Activated naive CD8-positive, alpha-beta T cell (primary cell): ENCODE measurements around the gene MRPS18A.
"Not testable (repeated sequence)": the region's sequence is repeated elsewhere in the genome, so short reads cannot be mapped to it uniquely, and the experiment has no call there.

Experiments
- H3K27ac Mint-ChIP-seq: one replicate; pipeline ENCODE4 v1.8.0; 2021; ENCODE audit warnings: mixed read lengths
- H3K27me3 Mint-ChIP-seq: one replicate; pipeline ENCODE4 v1.8.0; 2021; ENCODE audit warnings: mixed read lengths
- H3K36me3 Mint-ChIP-seq: one replicate; pipeline ENCODE4 v1.8.0; 2021; ENCODE audit warnings: mixed read lengths
- H3K4me1 Mint-ChIP-seq: one replicate; pipeline ENCODE4 v1.8.0; 2021; ENCODE audit warnings: low read depth, mixed read lengths
- H3K4me3 Mint-ChIP-seq: one replicate; pipeline ENCODE4 v1.8.0; 2021; ENCODE audit warnings: mild to moderate bottlenecking, mixed read lengths
- H3K9me3 Mint-ChIP-seq: one replicate; pipeline ENCODE4 v1.8.0; 2021; ENCODE audit warnings: low read depth, mixed read lengths

Gene MRPS18A

GRCh38 chr6:43671801-43672690 lies 15.5 kb downstream of the MRPS18A start:
- H3K4me3 Mint-ChIP-seq, result no peak overlapping the region
- H3K9me3 Mint-ChIP-seq, result no peaks in the 10 kb centered on the region
- H3K27me3 Mint-ChIP-seq, result no peaks in the 10 kb centered on the region
- no peaks in the 10 kb centered on the region for H3K36me3 Mint-ChIP-seq
- peaks cover 13% of the 10 kb centered on the region for H3K4me1 Mint-ChIP-seq
- H3K27ac Mint-ChIP-seq, result no peak overlapping the region

GRCh38 chr6:43671011-43671800 lies 16.4 kb downstream of the MRPS18A start:
- Mint-ChIP-seq H3K36me3 (no peaks in the 10 kb centered on the region), H3K4me1 (peaks cover 15% of the 10 kb centered on the region), H3K27ac (no peak overlapping the region), H3K27me3 (no peaks in the 10 kb centered on the region), H3K9me3 (no peaks in the 10 kb centered on the region), H3K4me3 (no peak overlapping the region)

- Mint-ChIP-seq H3K4me3 (no peak overlapping the region), H3K27ac (peak overlapping the region; percentile 16), H3K36me3 (no peaks in the 10 kb centered on the region), H3K4me1 (peaks cover 15% of the 10 kb centered on the region), H3K27me3 (no peaks in the 10 kb centered on the region), H3K9me3 (no peaks in the 10 kb centered on the region)
Measured at GRCh38 chr6:43670623-43670986, 17.0 kb downstream of the MRPS18A start.

- Mint-ChIP-seq H3K36me3 (no peaks in the 10 kb centered on the region), H3K4me1 (peaks cover 15% of the 10 kb centered on the region), H3K4me3 (no peak overlapping the region), H3K27me3 (no peaks in the 10 kb centered on the region), H3K27ac (peak overlapping the region; percentile 16), H3K9me3 (no peaks in the 10 kb centered on the region)
Measured at GRCh38 chr6:43669922-43670622, 17.5 kb downstream of the MRPS18A start.

DNA sequence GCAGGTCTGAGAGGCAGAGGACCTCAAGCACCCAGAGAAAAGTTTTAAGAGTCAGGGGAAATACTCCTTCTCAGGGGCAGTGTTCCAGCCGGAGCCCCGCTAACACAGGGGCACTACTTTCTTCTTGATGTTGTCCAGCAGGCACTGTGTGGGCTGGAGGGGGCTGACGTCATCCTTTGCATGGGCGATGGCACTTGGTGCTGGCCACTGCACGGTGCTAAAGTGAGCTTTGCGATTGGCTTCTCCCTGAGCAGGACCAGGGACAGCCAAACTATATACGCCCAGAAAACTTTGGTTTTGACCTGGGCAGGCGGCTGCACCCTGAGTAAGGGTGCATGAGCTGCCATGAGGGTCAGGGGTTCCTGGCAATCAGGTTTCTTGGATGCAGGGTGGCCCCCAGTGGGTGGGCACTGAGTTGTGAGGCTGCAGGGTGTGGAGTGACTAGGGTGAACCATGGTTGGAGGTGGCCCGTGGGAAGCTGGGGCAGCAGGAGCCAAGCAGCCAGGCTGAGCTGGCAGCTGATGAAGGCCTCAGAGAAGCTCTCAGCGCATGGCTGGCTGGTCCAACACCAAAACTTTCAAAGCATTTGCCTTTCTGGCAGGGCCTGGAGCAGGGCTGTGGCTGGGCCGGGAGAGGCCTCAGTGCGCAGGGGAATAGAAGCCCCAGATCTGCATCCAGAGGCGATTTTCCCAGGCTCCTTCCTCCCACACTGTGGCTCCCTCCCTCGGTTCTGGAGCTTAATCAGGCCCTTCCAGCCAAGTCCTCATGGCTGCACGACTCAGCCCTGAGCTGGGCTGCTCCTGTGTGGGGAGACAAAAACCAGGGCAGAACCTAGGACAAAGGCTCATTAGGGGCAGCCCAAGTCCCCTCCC lies 18.3 kb downstream of the MRPS18A start:
- Mint-ChIP-seq H3K27me3 (no peaks in the 10 kb centered on the region), H3K4me1 (peaks cover 15% of the 10 kb centered on the region), H3K27ac (no peak overlapping the region), H3K36me3 (no peaks in the 10 kb centered on the region), H3K4me3 (no peak overlapping the region), H3K9me3 (no peaks in the 10 kb centered on the region)

DNA sequence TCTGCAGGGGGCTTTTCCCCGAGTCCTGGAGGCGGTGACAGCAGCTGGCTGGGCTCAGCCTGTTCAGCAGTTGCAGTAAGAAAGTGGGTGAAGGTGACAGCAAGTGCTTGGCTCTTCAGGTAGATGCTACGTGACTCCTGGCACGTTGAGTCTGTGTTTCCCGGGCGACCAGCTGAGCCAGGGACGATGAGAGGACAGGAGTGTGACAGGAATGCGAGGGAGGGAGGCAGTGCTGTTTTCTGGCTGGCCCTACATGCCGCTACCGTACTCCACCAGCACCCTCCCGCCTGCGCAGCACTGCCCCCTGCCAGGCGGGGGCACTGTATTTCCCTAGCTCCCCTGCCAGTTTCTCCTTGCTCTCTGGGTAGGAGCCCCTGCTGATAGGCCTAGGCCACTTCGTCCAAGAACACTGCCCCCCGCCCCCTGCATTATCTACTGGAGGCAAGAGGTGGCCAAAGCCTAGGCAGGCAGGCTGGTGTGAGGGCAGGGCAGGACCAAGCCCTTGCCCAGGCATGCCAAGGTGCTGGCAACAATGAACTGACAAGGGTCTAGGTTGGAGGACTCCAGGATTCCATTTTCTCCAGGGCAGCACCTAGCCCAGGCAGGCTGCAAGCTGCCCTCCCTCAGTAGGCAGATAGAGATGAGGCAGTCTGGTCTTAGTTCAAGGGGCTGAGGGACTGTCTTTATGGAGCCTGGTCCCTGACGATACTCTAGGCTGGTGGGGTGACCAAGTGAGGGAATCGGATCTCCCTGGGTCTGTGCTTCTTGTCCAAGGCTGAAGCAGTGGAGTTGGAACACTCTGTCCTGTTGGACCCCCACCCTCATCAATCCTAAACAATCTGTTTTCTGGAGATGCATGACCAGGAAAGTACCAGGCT lies 19.2 kb downstream of the MRPS18A start:
- Mint-ChIP-seq H3K36me3 (no peaks in the 10 kb centered on the region), H3K4me3 (no peak overlapping the region), H3K27ac (no peak overlapping the region), H3K9me3 (no peaks in the 10 kb centered on the region), H3K4me1 (peaks cover 15% of the 10 kb centered on the region), H3K27me3 (no peaks in the 10 kb centered on the region)

DNA sequence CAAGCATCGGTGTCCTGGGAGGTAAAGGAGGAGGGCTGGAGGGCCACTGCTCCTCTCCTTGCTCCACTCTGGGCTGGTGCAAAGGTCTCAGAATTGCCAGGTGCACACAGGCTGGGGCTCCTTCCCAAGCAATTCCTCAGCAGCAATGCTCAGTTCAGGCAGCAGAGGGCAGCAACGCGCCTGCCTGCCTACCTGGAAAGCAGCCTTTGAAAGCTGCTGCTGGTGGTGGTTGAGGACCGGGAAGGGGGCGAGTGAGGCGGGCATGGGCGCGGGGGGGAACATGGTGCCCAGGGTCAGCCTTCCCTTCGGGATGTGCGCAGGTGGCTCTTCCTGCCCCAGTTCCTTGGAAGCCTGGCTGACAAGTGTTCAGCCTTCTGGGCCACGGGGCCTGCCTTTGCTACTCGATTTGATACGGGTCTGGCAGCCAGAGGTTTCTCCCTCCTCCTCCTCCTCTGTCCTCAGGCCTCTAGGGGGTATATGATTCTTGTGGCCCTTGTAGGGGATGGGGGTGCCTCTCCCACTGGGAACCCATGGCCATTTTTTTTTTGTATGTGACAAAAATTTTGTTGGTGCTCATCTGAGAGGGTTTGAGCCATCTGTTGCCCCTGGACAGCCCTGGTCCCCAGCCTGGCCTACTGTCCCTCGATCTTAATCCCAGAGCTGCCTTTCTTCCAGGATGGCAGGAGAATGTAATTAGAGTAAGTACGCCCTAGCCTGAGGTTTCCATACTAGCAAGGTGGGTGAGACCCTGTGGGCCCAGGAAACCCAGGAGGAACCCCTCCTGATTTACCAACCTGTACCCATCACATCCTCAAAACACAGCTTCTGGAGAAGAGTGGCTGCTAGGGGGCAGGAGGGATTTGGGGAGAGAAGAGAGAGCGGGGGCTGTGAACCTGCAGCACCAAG lies 20.1 kb downstream of the MRPS18A start:
- Mint-ChIP-seq H3K36me3 (no peaks in the 10 kb centered on the region), H3K27ac (no peak overlapping the region), H3K4me3 (peak overlapping the region; percentile 52), H3K4me1 (peaks cover 15% of the 10 kb centered on the region), H3K27me3 (no peaks in the 10 kb centered on the region), H3K9me3 (no peaks in the 10 kb centered on the region)

DNA sequence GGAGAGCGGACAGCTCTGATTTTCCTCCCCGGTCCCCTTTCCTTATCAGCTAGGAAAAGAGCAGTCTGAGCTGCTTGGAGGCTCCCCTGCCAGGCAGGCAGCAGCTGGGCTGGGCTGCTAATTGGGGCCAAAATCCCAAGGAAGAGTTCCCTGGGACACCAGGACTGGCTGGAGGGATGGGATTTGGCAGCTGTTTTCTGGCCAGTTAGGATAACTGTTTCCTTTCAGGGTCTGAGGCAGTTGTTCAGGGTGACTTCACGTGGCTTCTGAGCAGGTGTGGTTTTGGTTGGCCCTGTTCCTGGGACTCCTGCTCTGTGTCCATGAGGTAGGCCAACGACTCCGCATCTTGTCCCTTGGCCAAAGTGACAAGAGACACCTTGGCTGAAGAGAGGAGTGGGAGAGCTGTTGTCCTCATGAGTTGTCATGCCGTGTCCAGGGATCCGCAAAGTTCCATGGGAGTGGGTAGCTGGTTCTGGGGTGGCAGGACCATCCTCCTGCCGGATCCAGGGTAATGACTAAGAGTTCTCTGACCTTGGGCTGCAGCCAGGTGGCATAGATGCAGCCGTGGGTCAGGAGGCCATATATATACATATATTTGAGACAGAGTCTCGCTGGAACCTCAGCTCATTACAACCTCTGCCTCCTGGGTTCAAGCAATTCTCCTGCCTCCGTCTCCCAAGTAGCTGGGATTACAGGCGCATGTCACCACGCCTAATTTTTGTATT lies 21.2 kb downstream of the MRPS18A start:
- Mint-ChIP-seq H3K4me1 (peaks cover 15% of the 10 kb centered on the region), H3K27ac (no peak overlapping the region), H3K36me3 (no peaks in the 10 kb centered on the region), H3K27me3 (no peaks in the 10 kb centered on the region), H3K4me3 (no peak overlapping the region), H3K9me3 (no peaks in the 10 kb centered on the region)

GRCh38 chr6:43665376-43665775 lies 22.2 kb downstream of the MRPS18A start:
- H3K27me3 Mint-ChIP-seq, result no peaks in the 10 kb centered on the region
- H3K9me3 Mint-ChIP-seq, result no peaks in the 10 kb centered on the region
- peaks cover 15% of the 10 kb centered on the region for H3K4me1 Mint-ChIP-seq
- no peaks in the 10 kb centered on the region for H3K36me3 Mint-ChIP-seq
- H3K4me3 Mint-ChIP-seq, result no peak overlapping the region
- H3K27ac Mint-ChIP-seq, result no peak overlapping the region

DNA sequence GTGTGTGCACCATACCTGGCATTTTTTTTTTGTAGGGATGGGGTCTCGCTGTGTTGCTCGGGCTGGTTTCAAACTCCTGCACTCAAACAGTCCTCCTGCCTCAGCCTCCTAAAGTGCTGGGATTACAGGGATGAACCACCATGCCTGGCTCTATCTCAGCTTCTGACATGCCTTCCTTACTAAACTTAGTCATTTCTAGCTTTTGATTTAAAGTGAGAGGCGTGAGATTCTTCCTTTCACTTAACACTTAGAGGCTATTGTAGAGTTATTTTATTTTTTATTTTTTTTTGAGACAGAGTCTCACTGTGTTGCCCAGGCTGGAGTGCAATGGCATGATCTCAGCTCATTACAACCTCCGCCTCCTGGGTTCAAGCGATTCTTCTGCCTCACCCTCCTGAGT lies 24.6 kb downstream of the MRPS18A start:
- not testable (repeated sequence) for H3K9me3 Mint-ChIP-seq, H3K27ac Mint-ChIP-seq, H3K4me1 Mint-ChIP-seq, H3K4me3 Mint-ChIP-seq, H3K27me3 Mint-ChIP-seq, H3K36me3 Mint-ChIP-seq

GRCh38 chr6:43658161-43658560 lies 29.4 kb downstream of the MRPS18A start:
- Mint-ChIP-seq H3K4me3 (no peak overlapping the region), H3K9me3 (no peaks in the 10 kb centered on the region), H3K4me1 (no peaks in the 10 kb centered on the region), H3K27me3 (peaks cover 1% of the 10 kb centered on the region), H3K27ac (no peak overlapping the region), H3K36me3 (no peaks in the 10 kb centered on the region)

GRCh38 chr6:43657221-43657802 lies 30.3 kb downstream of the MRPS18A start:
- no peak overlapping the region for H3K4me3 Mint-ChIP-seq
- H3K27me3 Mint-ChIP-seq, result peaks cover 1% of the 10 kb centered on the region
- H3K27ac Mint-ChIP-seq, result no peak overlapping the region
- no peaks in the 10 kb centered on the region for H3K4me1 Mint-ChIP-seq
- H3K36me3 Mint-ChIP-seq, result no peaks in the 10 kb centered on the region
- H3K9me3 Mint-ChIP-seq, result no peaks in the 10 kb centered on the region
